ENCODE measurements around the gene C12orf56. TPM values are rescaled to one million over a fixed set of nuclear protein-coding genes. Genes with fewer than 3 reads are reported as not detected.
"Not testable (repeated sequence)": the region's sequence is repeated elsewhere in the genome, so short reads cannot be mapped to it uniquely, and the experiment has no call there.

C12orf56 gene
- total RNA-seq, 1 donor = 0.73 TPM

DNA sequence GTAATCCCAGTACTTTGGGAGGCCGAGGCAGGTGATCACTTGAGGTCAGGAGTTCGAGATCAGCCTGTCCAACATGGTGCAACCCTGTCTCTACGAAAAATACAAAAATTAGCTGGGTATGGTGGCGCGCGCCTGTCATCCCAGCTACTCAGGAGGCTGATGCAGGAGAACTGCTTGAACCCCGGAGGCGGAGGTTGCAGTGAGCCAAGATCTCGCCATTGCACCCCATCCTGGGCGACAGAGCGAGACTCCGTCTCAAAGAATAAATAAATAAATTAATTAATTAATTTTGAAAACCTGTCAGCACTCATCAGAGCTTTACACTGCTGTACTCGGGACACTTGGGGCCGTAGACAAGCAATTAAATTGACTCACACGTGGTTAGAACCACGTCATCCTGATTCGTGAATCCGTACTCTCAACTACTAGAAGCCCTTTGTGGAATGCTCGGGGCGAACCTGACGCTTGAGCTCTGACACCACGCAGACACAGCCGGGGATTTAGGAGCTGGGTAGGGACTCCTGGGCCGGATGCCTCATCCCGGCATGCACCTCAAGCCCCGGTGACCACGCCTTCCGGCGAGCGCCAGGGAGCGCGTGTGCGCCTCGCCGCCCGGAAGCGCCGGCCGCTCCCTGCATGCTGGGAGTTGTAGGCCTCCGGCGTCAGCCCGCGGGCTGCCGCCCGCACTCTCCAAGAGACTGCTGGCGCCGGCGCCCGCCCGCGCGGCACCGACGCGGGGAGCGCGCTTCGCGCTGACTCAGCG, 13.3 kb upstream of the C12orf56 start, which contains the start of gene XPOT:
Gene XPOT (plus strand): TSS at position 686 of the 763 bp plus-strand sequence. CDS start 5,644 bp downstream, outside the sequence.
- H3K4me3 ChIP-seq (ENCODE audit: low read length) = peak within 1 kb of the TSS; percentile 91

DNA sequence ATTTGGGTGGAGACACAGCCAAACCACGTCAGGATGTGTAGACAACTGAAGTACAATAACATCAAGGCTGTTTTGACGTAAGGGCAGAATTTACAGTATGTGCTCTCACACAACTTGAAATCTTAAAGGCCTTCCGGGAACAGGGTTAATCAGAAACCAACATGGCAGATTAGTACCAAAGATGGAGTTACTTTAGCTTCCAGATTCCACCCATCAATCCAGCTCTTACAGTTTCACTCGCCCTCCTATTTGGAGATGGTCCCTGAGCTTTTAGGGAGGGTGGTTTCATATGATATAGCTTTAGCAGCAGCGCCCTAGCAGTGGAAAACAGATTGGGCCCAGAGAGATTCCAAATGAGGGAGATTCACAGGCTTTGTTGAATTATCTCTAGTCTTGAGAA, 11.6 kb upstream of the C12orf56 start:
- Histone ChIP-seq H3K27me3 (ENCODE audit: insufficient read depth, low read length) (no peaks in the 10 kb centered on the region), H3K4me3 (ENCODE audit: low read length) (no peak overlapping the region), H3K4me1 (ENCODE audit: insufficient read depth, low read length) (peaks cover 18% of the 10 kb centered on the region), H3K9me3 (ENCODE audit: low read depth, low read length) (no peaks in the 10 kb centered on the region)

More for the DNA sequence above, 13.3 kb upstream of the C12orf56 start, which contains the start of gene XPOT:
- Histone ChIP-seq H3K4me1 (ENCODE audit: insufficient read depth, low read length) (peaks cover 18% of the 10 kb centered on the region), H3K27me3 (ENCODE audit: insufficient read depth, low read length) (no peaks in the 10 kb centered on the region), H3K9me3 (ENCODE audit: low read depth, low read length) (no peaks in the 10 kb centered on the region)

DNA sequence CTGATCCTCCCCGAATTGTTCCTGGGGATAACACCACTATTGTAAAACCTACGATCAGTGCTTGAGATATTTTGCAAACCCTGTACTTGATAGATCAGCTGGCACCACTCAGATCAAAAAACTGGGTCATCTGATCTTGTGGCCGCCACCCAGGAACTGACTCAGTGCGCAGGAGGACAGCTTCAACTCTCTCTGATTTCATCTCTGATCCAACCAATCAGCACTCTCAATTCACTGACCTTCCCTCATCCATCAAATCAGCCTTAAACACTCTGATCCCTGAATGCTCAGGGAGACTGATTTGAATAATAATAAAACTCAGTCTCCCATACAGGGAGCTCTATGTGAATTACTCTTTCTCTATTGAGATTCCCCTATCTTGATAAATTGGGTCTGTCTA, 9.5 kb upstream of the C12orf56 start:
- Histone ChIP-seq H3K27me3 (ENCODE audit: insufficient read depth, low read length) (no peaks in the 10 kb centered on the region), H3K9me3 (ENCODE audit: low read depth, low read length) (no peaks in the 10 kb centered on the region), H3K4me1 (ENCODE audit: insufficient read depth, low read length) (peaks cover 8% of the 10 kb centered on the region), H3K4me3 (ENCODE audit: low read length) (no peak overlapping the region)

DNA sequence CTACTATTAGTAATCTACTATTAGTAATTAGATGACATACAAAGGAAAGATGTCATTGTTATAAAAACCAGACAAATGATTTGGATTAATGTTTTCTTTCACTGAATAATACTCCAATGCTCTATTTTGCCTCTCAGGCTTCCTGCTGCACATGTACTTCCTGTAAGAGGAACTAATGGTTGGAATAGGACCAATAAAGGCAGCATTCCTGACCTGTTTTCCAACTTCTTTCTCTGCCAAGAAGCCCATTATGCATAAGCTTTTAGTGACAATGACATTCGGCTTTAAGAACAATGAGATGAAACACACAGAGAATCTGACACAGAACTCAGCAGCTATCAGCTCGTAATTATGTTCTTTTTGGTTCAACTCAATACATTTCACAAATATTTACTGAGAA, 5.2 kb upstream of the C12orf56 start:
- Histone ChIP-seq H3K27me3 (ENCODE audit: insufficient read depth, low read length) (peaks cover 14% of the 10 kb centered on the region), H3K4me1 (ENCODE audit: insufficient read depth, low read length) (peaks cover 2% of the 10 kb centered on the region), H3K9me3 (ENCODE audit: low read depth, low read length) (no peaks in the 10 kb centered on the region), H3K4me3 (ENCODE audit: low read length) (no peak overlapping the region)

DNA sequence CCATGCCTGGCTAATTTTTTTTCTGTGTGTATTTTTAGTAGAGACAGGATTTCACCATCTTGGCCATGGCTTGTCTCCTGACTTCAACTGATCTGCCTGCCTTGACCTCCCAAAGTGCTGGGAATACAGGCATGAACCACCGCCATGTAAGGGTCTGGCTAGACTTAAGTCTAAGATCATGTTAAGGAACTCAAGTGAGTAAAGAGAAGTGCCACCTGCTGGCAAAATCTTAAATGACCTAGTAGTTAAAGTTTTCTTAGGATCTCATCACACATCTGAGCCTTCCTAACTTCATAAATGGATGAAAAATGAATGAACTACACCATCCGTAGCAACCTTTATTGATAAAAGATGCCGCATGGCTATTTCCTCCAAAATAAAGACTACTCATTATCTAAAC, 1.7 kb upstream of the C12orf56 start:
- H3K4me3 ChIP-seq (ENCODE audit: low read length) = no peak overlapping the region
- peaks cover 11% of the 10 kb centered on the region for H3K4me1 ChIP-seq (ENCODE audit: insufficient read depth, low read length)
- peaks cover 26% of the 10 kb centered on the region for H3K27me3 ChIP-seq (ENCODE audit: insufficient read depth, low read length)
- no peaks in the 10 kb centered on the region for H3K9me3 ChIP-seq (ENCODE audit: low read depth, low read length)

DNA sequence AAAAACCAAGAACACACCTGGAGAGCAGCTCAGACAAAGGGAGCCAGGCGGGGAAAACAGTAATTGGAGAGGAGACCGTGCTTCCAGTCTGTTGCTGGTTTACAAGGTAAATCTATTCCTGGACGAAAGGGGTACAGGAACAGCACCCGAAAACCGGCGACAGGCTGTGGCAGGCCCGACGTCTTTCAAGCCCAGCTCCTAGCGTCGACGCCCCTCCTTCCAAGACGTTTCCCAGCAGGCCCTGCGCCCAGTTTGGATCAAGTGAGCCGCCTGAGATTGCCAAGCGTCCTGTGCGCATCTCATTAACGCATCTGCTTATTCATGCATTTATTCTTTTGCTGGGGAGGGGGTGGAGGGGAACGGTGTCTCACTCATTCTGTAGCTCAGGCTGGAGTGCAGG, 1.4 kb downstream of the C12orf56 start:
- peaks cover 26% of the 10 kb centered on the region for H3K27me3 ChIP-seq (ENCODE audit: insufficient read depth, low read length)

DNA sequence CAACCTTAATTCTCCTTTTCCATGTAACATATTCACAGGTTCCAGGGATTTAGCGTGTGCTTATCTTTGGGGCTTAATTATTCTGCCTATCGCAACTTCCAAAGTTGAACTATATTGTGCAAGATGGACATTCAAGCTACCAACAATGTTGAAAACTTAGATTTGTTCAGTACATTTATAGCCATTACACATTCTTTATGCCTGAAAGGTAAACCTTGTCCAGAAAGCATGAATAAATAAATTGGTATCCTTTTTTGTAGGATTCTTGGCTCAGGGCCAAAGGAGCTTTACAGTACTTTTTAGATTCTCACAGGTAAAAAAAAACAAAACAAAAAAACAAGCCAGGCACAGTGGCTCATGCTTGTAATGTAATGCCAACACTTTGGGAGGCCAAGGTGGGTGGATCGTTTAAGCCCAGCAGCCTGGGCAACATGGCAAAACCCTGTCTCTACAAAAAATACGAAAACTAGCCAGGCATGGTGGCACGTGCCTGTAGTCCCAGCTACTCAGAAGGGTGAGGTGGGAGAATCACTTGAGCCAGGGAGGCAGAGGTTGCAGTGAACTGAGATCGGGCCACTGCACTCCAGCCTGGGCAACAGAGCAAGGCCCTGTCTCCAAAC, 3.3 kb downstream of the C12orf56 start:
- H3K4me3 ChIP-seq (ENCODE audit: low read length) = no peak overlapping the region
- H3K9me3 ChIP-seq (ENCODE audit: low read depth, low read length) = no peaks in the 10 kb centered on the region
- peaks cover 11% of the 10 kb centered on the region for H3K4me1 ChIP-seq (ENCODE audit: insufficient read depth, low read length)
- peaks cover 26% of the 10 kb centered on the region for H3K27me3 ChIP-seq (ENCODE audit: insufficient read depth, low read length)

More for the DNA sequence above, 1.4 kb downstream of the C12orf56 start:
- H3K9me3 ChIP-seq (ENCODE audit: low read depth, low read length) = no peaks in the 10 kb centered on the region
- peaks cover 11% of the 10 kb centered on the region for H3K4me1 ChIP-seq (ENCODE audit: insufficient read depth, low read length)
- no peak overlapping the region for H3K4me3 ChIP-seq (ENCODE audit: low read length)

DNA sequence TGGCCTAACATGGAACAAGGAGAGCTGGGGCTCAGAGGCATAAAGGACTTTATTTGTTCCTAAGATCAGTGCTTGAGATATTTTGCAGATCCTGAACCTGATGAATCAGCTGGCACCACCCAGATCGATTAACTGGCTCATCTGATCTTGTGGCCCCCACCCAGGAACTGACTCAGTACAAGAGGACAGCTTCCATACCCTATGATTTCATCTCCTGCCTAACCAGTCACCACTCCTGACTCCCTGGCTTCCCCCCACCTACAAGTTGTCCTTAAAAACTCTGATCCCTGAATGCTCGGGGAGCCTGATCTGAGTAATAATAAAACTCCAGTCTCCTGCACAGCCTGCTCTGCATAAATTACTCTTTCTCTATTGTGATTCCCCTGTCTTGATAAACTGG, 5.1 kb downstream of the C12orf56 start:
- Histone ChIP-seq H3K9me3 (ENCODE audit: low read depth, low read length) (peaks cover 4% of the 10 kb centered on the region), H3K4me1 (ENCODE audit: insufficient read depth, low read length) (peaks cover 6% of the 10 kb centered on the region), H3K4me3 (ENCODE audit: low read length) (no peak overlapping the region), H3K27me3 (ENCODE audit: insufficient read depth, low read length) (peaks cover 9% of the 10 kb centered on the region)

DNA sequence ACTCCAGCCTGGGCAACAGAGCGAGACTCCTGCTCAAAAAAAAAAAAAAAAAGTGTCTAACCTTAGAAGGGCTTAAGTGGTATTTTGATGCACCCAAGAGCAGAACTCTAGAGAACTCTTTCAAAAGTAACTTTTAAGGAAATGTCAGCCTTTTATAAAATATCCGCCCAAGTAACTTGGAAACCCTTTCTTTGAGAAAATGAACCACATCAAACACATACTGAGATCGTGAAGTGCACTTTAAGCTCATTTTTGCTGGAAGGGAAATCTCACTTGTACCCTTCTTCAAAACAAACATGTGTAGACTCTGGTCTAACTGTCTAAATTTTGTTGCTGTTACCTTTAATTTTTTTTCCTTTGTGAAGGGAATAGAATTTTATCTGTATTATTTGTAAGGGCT, 5.5 kb downstream of the C12orf56 start:
- H3K9me3 ChIP-seq (ENCODE audit: low read depth, low read length) = peaks cover 8% of the 10 kb centered on the region
- H3K4me3 ChIP-seq (ENCODE audit: low read length) = no peak overlapping the region
- peaks cover 5% of the 10 kb centered on the region for H3K27me3 ChIP-seq (ENCODE audit: insufficient read depth, low read length)
- H3K4me1 ChIP-seq (ENCODE audit: insufficient read depth, low read length) = peaks cover 2% of the 10 kb centered on the region

DNA sequence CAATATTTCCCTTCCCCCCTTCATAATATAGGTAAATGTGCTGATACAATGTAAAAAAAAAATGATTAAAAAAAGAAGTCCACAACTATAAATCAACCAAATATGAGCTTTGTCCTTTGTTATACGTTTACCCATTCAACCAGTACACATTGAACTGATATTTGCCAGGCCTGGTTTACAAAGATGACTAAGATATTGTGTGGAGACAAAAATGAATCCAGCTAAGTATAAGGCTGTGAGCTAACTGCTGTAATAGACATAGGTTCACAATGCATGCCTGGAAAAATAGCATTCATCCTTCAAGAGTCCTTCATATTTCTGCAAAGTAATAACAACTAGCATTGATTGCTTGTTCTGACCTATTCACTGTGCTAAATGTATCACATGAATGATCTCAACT, 6.9 kb downstream of the C12orf56 start:
- H3K27me3 ChIP-seq (ENCODE audit: insufficient read depth, low read length) = no peaks in the 10 kb centered on the region
- H3K4me3 ChIP-seq (ENCODE audit: low read length) = no peak overlapping the region
- peaks cover 8% of the 10 kb centered on the region for H3K9me3 ChIP-seq (ENCODE audit: low read depth, low read length)

DNA sequence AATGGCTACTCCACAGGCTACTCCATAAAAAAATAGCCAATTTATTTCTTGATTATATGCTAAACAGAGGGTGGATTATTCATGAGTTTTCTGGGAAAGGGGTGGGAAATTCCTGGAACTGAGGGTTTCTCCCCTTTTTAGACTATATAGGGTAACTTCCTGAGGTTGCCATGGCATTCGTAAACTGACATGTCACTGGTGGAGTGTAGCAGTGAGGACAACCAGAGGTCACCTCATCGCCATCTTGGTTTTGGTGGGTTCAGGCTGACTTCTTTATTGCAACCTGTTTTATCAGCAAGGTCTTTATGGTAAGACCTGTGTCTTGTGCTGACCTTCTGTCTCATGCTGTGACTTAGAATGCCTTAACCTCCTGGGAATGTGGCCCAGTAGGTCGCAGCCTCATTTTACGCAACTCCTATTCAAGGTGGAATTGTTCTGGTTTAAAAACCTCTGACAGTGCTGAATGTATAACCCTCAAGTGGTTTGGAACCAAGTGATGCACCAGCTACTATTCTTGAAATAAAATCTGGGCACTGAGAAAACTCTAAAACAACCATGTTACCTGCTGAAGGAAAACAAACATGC, 27.7 kb downstream of the C12orf56 start:
- Histone ChIP-seq H3K9me3 (ENCODE audit: low read depth, low read length) (no peaks in the 10 kb centered on the region), H3K27me3 (ENCODE audit: insufficient read depth, low read length) (no peaks in the 10 kb centered on the region), H3K4me1 (ENCODE audit: insufficient read depth, low read length) (no peaks in the 10 kb centered on the region), H3K4me3 (ENCODE audit: low read length) (no peak overlapping the region)

More for the DNA sequence above, 6.9 kb downstream of the C12orf56 start:
- no peaks in the 10 kb centered on the region for H3K4me1 ChIP-seq (ENCODE audit: insufficient read depth, low read length)

DNA sequence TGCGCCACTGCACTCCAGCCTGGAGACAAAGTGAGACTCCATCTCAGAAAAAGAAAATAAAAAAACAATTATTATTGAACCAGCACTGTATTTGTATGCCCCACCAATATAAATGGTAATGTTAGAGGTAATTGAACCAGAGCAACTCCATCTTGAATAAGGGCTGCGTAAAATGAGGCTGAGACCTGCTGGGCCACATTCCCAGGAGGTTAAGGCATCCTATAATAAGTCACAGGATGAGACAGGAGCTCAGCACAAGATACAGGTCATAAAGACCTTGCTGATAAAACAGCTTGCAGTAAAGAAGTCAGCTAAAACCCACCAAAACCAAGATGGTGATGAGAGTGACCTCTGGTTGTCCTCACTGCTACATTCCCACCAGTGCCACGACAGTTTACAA, 29.4 kb downstream of the C12orf56 start:
- H3K4me1 ChIP-seq (ENCODE audit: insufficient read depth, low read length); H3K9me3 ChIP-seq (ENCODE audit: low read depth, low read length); H3K27me3 ChIP-seq (ENCODE audit: insufficient read depth, low read length); H3K4me3 ChIP-seq (ENCODE audit: low read length): not testable (repeated sequence)

DNA sequence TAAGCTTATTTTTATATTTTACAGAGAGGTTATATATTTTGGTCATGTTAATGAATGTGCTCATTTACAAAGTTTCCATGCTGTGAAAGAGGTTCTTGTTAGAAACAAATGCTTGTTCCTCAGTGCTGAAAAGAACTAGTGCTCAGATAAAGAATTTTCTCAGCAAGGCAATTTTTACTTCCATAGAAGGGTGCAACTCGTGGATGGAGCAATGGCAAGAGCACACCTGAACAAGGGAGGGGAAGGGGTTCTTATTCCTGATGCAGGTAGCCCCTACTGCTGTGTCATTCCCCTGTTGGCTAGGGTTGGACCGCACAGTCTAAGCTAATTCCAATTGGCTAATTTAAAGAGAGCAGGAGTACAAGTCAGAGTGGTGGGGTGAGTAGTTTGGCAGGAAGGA, 34.3 kb downstream of the C12orf56 start:
- H3K9me3 ChIP-seq (ENCODE audit: low read depth, low read length); H3K4me1 ChIP-seq (ENCODE audit: insufficient read depth, low read length); H3K27me3 ChIP-seq (ENCODE audit: insufficient read depth, low read length); H3K4me3 ChIP-seq (ENCODE audit: low read length): not testable (repeated sequence)

DNA sequence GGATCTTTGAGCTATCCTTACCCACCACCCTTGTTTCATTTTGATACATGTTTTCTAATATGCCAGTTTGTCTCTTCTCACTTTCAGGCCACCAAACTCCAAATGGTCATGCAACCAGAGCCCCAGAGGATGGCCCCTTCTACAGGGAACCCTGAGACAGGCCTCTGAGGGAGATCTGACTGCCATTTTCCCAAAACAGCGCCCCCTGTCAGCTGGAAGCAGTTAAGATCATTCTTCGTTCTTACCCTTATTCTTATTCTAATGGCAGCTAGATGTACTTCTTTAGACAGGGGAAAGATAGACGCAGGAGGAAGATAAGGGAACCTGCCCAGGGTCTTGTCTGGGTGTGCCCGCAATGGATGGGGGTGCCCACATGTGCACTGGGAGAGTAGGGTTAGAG, 38.4 kb downstream of the C12orf56 start:
- Histone ChIP-seq H3K9me3 (ENCODE audit: low read depth, low read length) (no peaks in the 10 kb centered on the region), H3K4me3 (ENCODE audit: low read length) (no peak overlapping the region), H3K4me1 (ENCODE audit: insufficient read depth, low read length) (no peaks in the 10 kb centered on the region), H3K27me3 (ENCODE audit: insufficient read depth, low read length) (no peaks in the 10 kb centered on the region)

DNA sequence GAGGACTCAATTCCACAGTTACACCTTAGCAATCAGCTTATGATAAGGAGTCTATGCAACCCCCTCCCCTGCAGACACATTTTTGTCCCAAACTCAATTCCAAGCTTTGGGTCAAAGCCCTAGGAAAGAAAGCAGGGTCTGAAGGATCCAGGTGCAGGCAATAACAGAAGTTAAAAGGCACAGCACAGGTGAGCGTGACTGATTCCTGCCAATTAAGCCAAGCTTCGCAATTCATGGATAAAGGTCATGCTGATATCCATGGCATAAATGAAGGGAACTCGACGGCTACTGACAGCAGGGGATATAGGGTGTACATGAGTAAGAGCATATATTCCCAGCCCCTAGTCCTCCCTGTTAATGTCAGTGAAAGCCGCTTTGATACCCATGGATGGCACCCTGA, 39.3 kb downstream of the C12orf56 start:
- Histone ChIP-seq H3K4me3 (ENCODE audit: low read length) (no peak overlapping the region), H3K4me1 (ENCODE audit: insufficient read depth, low read length) (no peaks in the 10 kb centered on the region), H3K27me3 (ENCODE audit: insufficient read depth, low read length) (no peaks in the 10 kb centered on the region), H3K9me3 (ENCODE audit: low read depth, low read length) (no peaks in the 10 kb centered on the region)
